ENCODE results near the gene ARHGEF26. TPM values are rescaled to one million over a fixed set of nuclear protein-coding genes. Genes with fewer than 3 reads are reported as not detected.
A peak's percentile ranks its signal among the peaks of the same experiment; 100 is the strongest.

Gene ARHGEF26
- total RNA-seq, 4 donors from 2014 or later: 30.6 to 49.3 (median 37.8) TPM

DNA sequence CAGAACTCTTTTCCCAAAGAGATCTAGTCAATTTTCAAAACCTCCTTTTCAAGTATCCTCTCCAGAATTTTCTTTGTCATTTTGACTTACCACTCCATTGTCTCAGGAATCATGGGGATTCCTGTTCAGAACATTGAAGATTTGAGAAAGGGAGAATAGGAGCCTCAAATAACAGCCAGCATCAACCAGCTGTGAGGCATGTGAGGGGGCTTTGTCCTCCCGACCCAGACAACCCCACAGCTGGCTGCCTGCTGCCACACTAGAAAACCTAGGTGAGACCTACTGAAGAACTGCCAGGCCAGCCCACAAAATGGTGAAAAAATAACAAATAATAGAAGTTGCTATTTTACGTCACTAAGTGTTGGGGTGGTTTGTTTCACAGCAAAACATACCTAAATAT, 5.9 kb upstream of the ARHGEF26 start:
- TF ChIP-seq POLR2AphosphoS5 (IDR thresholded peaks at IDR 0.05): no peak
- no peak for TF ChIP-seq EP300 (IDR thresholded peaks at IDR 0.05)
- TF ChIP-seq, protein P1, sequence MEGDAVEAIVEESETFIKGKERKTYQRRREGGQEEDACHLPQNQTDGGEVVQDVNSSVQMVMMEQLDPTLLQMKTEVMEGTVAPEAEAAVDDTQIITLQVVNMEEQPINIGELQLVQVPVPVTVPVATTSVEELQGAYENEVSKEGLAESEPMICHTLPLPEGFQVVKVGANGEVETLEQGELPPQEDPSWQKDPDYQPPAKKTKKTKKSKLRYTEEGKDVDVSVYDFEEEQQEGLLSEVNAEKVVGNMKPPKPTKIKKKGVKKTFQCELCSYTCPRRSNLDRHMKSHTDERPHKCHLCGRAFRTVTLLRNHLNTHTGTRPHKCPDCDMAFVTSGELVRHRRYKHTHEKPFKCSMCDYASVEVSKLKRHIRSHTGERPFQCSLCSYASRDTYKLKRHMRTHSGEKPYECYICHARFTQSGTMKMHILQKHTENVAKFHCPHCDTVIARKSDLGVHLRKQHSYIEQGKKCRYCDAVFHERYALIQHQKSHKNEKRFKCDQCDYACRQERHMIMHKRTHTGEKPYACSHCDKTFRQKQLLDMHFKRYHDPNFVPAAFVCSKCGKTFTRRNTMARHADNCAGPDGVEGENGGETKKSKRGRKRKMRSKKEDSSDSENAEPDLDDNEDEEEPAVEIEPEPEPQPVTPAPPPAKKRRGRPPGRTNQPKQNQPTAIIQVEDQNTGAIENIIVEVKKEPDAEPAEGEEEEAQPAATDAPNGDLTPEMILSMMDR (IDR thresholded peaks at IDR 0.05): no peak
- TF ChIP-seq POLR2A (IDR thresholded peaks at IDR 0.05): no peak
- peaks cover 1% of the 10 kb centered on the region for H3K4me1 ChIP-seq
- no peak overlapping the region for H3K27ac ChIP-seq
- H3K4me3 ChIP-seq: no peak overlapping the region
- no peaks in the 10 kb centered on the region for H3K9me3 ChIP-seq
- WGBS: 90% methylated on average over 2 of the region's 2 CpGs
- H3K27me3 ChIP-seq: no peaks in the 10 kb centered on the region
- H3K36me3 ChIP-seq: no peaks in the 10 kb centered on the region
- no peak for DNase-seq (ENCODE audit: low spot score in 2 of 2)

DNA sequence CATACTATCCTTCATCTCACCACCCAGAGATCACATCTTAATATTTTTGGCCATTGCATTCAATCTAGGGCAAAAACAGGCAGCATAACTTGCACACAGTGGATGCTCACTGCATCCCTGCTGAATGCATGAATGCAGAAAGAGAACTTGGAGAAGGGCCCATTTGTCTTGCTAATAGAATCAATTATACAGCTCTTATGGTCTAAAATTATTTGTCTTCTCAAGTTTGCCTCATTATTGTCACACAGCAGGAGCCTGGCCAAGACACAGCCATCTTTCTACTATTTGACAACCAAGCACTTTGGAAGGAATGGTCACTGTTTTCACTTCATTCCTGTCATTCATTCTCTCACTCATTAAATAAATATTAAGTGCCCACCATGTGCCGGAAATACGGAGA, 1.2 kb upstream of the ARHGEF26 start:
- no peaks in the 10 kb centered on the region for H3K9me3 ChIP-seq
- peaks cover 24% of the 10 kb centered on the region for H3K4me1 ChIP-seq
- no peaks in the 10 kb centered on the region for H3K27me3 ChIP-seq
- no peak overlapping the region for H3K4me3 ChIP-seq
- no peak overlapping the region for H3K27ac ChIP-seq
- TF ChIP-seq, protein P1 (IDR thresholded peaks at IDR 0.05): no peak
- no peak for TF ChIP-seq EP300 (IDR thresholded peaks at IDR 0.05)
- no peak for TF ChIP-seq POLR2A (IDR thresholded peaks at IDR 0.05)
- no peak for TF ChIP-seq POLR2AphosphoS5 (IDR thresholded peaks at IDR 0.05)
- no peak for DNase-seq (ENCODE audit: low spot score in 2 of 2)
- 86% methylated on average over 2 of the region's 2 CpGs for WGBS
- H3K36me3 ChIP-seq: no peaks in the 10 kb centered on the region

DNA sequence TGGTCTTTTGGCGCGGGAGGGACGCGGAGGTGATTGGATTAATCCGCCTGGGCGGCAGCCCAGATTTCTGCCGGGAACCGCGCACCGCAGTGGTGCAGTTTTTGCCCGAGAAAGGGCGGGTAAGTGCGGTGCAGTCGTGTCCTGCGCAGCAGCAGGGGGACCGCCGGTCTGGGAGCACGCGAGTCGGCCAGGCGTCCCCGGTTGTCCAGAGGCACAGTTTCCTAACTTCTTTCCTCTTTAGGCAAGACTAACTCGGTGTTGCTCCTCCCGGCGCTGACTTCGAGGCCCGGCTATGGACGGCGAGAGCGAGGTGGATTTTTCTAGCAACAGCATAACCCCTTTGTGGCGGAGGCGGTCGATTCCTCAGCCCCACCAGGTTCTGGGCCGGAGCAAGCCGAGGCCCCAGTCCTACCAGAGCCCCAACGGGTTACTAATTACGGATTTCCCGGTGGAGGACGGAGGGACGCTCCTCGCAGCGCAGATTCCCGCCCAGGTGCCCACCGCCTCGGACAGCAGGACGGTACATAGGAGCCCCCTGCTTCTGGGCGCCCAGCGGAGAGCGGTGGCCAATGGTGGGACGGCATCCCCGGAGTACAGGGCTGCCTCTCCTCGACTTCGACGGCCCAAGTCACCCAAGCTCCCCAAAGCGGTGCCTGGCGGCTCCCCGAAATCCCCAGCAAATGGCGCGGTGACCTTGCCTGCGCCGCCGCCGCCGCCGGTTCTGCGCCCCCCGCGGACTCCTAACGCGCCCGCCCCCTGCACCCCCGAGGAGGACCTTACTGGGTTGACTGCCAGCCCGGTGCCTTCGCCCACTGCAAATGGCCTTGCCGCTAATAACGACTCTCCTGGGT, 736 bp downstream of the ARHGEF26 start:
- WGBS: 0% methylated on average over 16 of the region's 76 CpGs
- peak overlapping the region; percentile 73 for H3K27ac ChIP-seq
- H3K4me1 ChIP-seq: peaks cover 35% of the 10 kb centered on the region
- no peaks in the 10 kb centered on the region for H3K36me3 ChIP-seq
- no peaks in the 10 kb centered on the region for H3K27me3 ChIP-seq
- peak in 1 of 2 donors; percentile 71 for DNase-seq (ENCODE audit: low spot score in 2 of 2)
- peak overlapping the region; percentile 76 for H3K4me3 ChIP-seq
- TF ChIP-seq EP300 (IDR thresholded peaks at IDR 0.05) (no peak), POLR2AphosphoS5 (IDR thresholded peaks at IDR 0.05) (no peak), POLR2A (IDR thresholded peaks at IDR 0.05) (no peak)
- TF ChIP-seq, protein P1 (IDR thresholded peaks at IDR 0.05): no peak
- no peaks in the 10 kb centered on the region for H3K9me3 ChIP-seq

DNA sequence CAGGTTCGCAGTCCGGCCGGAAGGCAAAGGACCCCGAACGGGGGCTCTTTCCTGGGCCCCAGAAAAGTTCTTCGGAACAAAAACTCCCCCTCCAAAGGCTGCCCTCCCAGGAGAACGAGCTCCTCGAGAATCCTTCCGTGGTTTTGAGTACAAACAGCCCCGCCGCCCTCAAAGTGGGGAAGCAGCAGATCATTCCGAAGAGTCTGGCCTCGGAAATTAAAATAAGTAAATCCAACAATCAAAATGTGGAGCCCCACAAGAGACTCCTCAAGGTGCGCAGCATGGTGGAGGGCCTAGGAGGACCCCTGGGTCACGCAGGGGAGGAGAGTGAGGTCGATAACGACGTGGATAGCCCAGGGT, 1.3 kb downstream of the ARHGEF26 start:
- Histone ChIP-seq H3K27me3 (no peaks in the 10 kb centered on the region), H3K36me3 (no peaks in the 10 kb centered on the region), H3K27ac (peak overlapping the region; percentile 73), H3K4me1 (peaks cover 35% of the 10 kb centered on the region), H3K9me3 (no peaks in the 10 kb centered on the region), H3K4me3 (peak overlapping the region; percentile 76)
- no peak for DNase-seq (ENCODE audit: low spot score in 2 of 2)
- 1% methylated on average over 18 of the region's 18 CpGs for WGBS
- TF ChIP-seq POLR2AphosphoS5 (IDR thresholded peaks at IDR 0.05) (no peak), POLR2A (IDR thresholded peaks at IDR 0.05) (no peak), EP300 (IDR thresholded peaks at IDR 0.05) (no peak)
- TF ChIP-seq, protein P1 (IDR thresholded peaks at IDR 0.05): no peak

DNA sequence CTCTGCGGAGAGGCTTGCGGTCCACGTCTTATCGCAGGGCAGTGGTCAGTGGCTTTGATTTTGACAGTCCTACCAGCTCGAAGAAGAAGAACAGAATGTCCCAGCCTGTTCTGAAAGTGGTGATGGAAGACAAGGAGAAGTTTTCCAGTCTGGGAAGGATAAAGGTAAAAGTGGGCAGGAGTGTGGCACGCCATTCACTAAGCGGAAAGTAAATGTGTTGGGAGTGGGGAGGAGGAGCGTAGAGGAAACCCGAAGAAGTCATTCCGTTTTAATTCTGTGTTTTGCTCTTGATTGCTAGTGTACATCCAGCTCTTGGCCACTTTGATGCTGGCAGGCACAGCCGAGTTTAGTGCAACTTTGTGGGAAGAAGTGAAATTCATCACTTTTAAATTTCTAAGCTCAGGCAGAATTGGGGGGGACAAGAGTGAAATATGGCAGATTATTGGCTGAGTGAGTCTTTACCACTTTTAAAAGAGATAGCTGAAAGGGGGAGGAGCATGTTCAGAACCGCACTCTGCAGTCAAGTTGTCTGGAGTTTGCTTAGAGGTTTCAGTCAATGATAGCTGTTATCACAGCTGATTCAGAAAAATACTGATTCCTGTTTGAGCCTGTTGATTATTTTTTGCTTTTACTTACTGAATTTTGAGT, 1.8 kb downstream of the ARHGEF26 start:
- no peak for TF ChIP-seq POLR2A (IDR thresholded peaks at IDR 0.05)
- TF ChIP-seq, protein P1 (IDR thresholded peaks at IDR 0.05): no peak
- no peak for TF ChIP-seq EP300 (IDR thresholded peaks at IDR 0.05)
- TF ChIP-seq POLR2AphosphoS5 (IDR thresholded peaks at IDR 0.05): no peak
- Histone ChIP-seq H3K36me3 (no peaks in the 10 kb centered on the region), H3K27ac (peak overlapping the region; percentile 73), H3K4me3 (peak overlapping the region; percentile 76), H3K9me3 (no peaks in the 10 kb centered on the region), H3K4me1 (peaks cover 35% of the 10 kb centered on the region), H3K27me3 (no peaks in the 10 kb centered on the region)
- 7% methylated on average over 12 of the region's 12 CpGs for WGBS
- DNase-seq (ENCODE audit: low spot score in 2 of 2): no peak
